ENCODE data around the gene EMX1.

The EMX1 gene

GRCh38 chr2:72925328-72925943, 8.1 kb downstream of the EMX1 start (continued):
- TF ChIP-seq ZBTB49 (tag by site-specific recombination; IDR thresholded peaks at IDR 0.05; ENCODE audit: low read depth) = no peak

GRCh38 chr2:72926368-72926767, 9.0 kb downstream of the EMX1 start:
- no peaks in the 10 kb centered on the region for H3K4me1 ChIP-seq (ENCODE audit: control insufficient read depth, insufficient read depth, low read length)
- H3K27ac ChIP-seq (ENCODE audit: extremely low read depth, low read depth, low read length) = no peak overlapping the region
- H3K4me3 ChIP-seq (ENCODE audit: low read depth, low read length) = no peak overlapping the region
- no peaks in the 10 kb centered on the region for H3K36me3 ChIP-seq (ENCODE audit: control insufficient read depth in 2 of 2, insufficient read depth in 1 of 2, low read length in 2 of 2)
- POLR2A ChIA-PET = no interaction called here
- H3K9me3 ChIP-seq (ENCODE audit: control insufficient read depth, insufficient read depth, low read depth, low read length) = no peaks in the 10 kb centered on the region
- TF ChIP-seq PRDM4 (tag by site-specific recombination; IDR thresholded peaks at IDR 0.05) = no peak
- no peak for TF ChIP-seq ZNF274 (IDR thresholded peaks at IDR 0.05; ENCODE audit: low read length)
- TF ChIP-seq ZNF274 (tag by site-specific recombination; IDR thresholded peaks at IDR 0.05; ENCODE audit: borderline replicate concordance) = no peak
- no peak for TF ChIP-seq ZNF645 (tag by site-specific recombination; IDR thresholded peaks at IDR 0.05)
- no peak for TF ChIP-seq ZNF354C (tag by site-specific recombination; IDR thresholded peaks at IDR 0.05; ENCODE audit: borderline replicate concordance, low read depth)
- TF ChIP-seq ZNF391 (tag by site-specific recombination; IDR thresholded peaks at IDR 0.05; ENCODE audit: borderline replicate concordance, low read depth) = no peak
- TF ChIP-seq ZNF501 (tag by site-specific recombination; IDR thresholded peaks at IDR 0.05) = no peak
- no peak for TF ChIP-seq ZNF677 (tag by site-specific recombination; IDR thresholded peaks at IDR 0.05)
- TF ChIP-seq ZNF610 (tag by site-specific recombination; IDR thresholded peaks at IDR 0.05; ENCODE audit: borderline replicate concordance) = no peak
- no peak for TF ChIP-seq ZNF24 (tag by site-specific recombination; IDR thresholded peaks at IDR 0.05)
- no peak for TF ChIP-seq TCF7L2 (IDR thresholded peaks at IDR 0.05; ENCODE audit: borderline replicate concordance, low read depth, low read length)
- no peak for TF ChIP-seq ZFP41 (tag by site-specific recombination; IDR thresholded peaks at IDR 0.05; ENCODE audit: borderline replicate concordance)
- no peak for TF ChIP-seq SCRT1 (tag by site-specific recombination; IDR thresholded peaks at IDR 0.05; ENCODE audit: borderline replicate concordance)
- no peak for TF ChIP-seq ZNF629 (tag by site-specific recombination; IDR thresholded peaks at IDR 0.05)
- TF ChIP-seq MEIS1 (CRISPR knock-in tag; IDR thresholded peaks at IDR 0.05; ENCODE audit: borderline replicate concordance) = no peak
- CTCF ChIA-PET = interaction anchor here (0.6 to 3.8 kb wide), 7 partner anchors 9 to 265 kb away, joined by 3 to 17 read pairs (median 5); partner anchors contain the start of gene SPR

GRCh38 chr2:72926811-72927465, 9.6 kb downstream of the EMX1 start:
- POLR2A ChIA-PET = no interaction called here
- CTCF ChIA-PET = interaction anchor here (0.6 to 3.8 kb wide), 7 partner anchors 9 to 49 kb away, joined by 3 to 17 read pairs (median 5); partner anchors contain the start of gene SPR
- no peak for TF ChIP-seq ZNF16 (tag by site-specific recombination; IDR thresholded peaks at IDR 0.05; ENCODE audit: low read depth)
- TF ChIP-seq ZBTB11 (tag by site-specific recombination; conservative IDR thresholded peaks at IDR 0.05; ENCODE audit: low read depth) = no peak
- no peak for TF ChIP-seq ZNF37A (tag by site-specific recombination; IDR thresholded peaks at IDR 0.05)
- no peak for TF ChIP-seq ZNF19 (tag by site-specific recombination; IDR thresholded peaks at IDR 0.05; ENCODE audit: low read depth)
- no peak for TF ChIP-seq ZNF670 (tag by site-specific recombination; IDR thresholded peaks at IDR 0.05; ENCODE audit: low read depth)
- TF ChIP-seq ZNF239 (tag by site-specific recombination; IDR thresholded peaks at IDR 0.05) = no peak
- no peak for TF ChIP-seq MEIS1 (CRISPR knock-in tag; IDR thresholded peaks at IDR 0.05; ENCODE audit: borderline replicate concordance)
- TF ChIP-seq ZNF138 (tag by site-specific recombination; IDR thresholded peaks at IDR 0.05; ENCODE audit: borderline replicate concordance) = no peak

More at GRCh38 chr2:72926811-72927465, 9.6 kb downstream of the EMX1 start:
- Histone ChIP-seq H3K4me3 (ENCODE audit: low read depth, low read length) (no peak overlapping the region), H3K27ac (ENCODE audit: extremely low read depth, low read depth, low read length) (no peak overlapping the region), H3K4me1 (ENCODE audit: control insufficient read depth, insufficient read depth, low read length) (no peaks in the 10 kb centered on the region), H3K9me3 (ENCODE audit: control insufficient read depth, insufficient read depth, low read depth, low read length) (no peaks in the 10 kb centered on the region), H3K36me3 (ENCODE audit: control insufficient read depth in 2 of 2, insufficient read depth in 1 of 2, low read length in 2 of 2) (no peaks in the 10 kb centered on the region)

Measured in HEK293 (cell line).